Fibroblast of the aortic adventitia (primary cell): ENCODE measurements around the gene DCAF8L2. TPM values are rescaled to one million over a fixed set of nuclear protein-coding genes. Genes with fewer than 3 reads are reported as not detected.
A peak's percentile ranks its signal among the peaks of the same experiment; 100 is the strongest.
"Not testable (repeated sequence)": the region's sequence is repeated elsewhere in the genome, so short reads cannot be mapped to it uniquely, and the experiment has no call there.

Source experiments
- DNase-seq: peaks from one replicate; pipeline ENCODE4 v3.0.0-alpha.2; 2010; ENCODE audit warnings: low read depth
- H3K4me3 ChIP-seq: 2 replicates; pipeline ENCODE4 v1.5.1; 2011; ENCODE audit warnings: low read depth, mild to moderate bottlenecking, control low read depth, low read length, moderate library complexity
- total RNA-seq: library from RNA; depleted of rRNA; stranded (reverse); fragments of >200 nt; gene quantifications from 2 replicates; pipeline ENCODE4 v1.2.3, GENCODE V29; 2012; ENCODE audit warnings: low replicate concordance
- TF ChIP-seq, protein P1 (sequence below): IDR thresholded peaks from 2 replicates; pipeline ENCODE4 v1.5.1; 2011; ENCODE audit warnings: mild to moderate bottlenecking, low read length, control low read depth, inconsistent platforms; ENCODE audit not compliant: insufficient read depth

DCAF8L2 gene
- not detected in 2 replicates for total RNA-seq

DNA sequence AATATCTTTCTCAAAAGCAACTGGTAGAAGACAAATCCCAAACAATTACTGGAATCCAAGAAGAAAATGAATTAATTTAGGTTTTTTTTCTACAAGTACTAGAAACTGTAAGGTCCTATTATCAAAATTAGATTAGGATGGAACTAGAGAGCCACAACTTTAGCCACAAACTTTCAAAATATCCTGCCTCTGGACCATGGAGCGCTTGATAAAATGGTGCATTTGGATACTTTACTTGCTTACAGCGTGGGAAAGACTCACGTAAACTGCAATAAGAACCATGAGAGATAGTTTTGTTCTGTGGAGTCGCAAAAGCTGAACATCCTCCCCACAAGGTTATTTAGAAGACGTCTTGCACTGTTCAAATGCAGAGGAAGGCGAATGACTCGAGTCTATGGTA is at the start of gene DCAF8L2:
DCAF8L2 (plus strand) TSS at position 301 of the 400 bp plus-strand sequence. CDS start 156,552 bp downstream, outside the sequence.
- TF ChIP-seq, protein P1, sequence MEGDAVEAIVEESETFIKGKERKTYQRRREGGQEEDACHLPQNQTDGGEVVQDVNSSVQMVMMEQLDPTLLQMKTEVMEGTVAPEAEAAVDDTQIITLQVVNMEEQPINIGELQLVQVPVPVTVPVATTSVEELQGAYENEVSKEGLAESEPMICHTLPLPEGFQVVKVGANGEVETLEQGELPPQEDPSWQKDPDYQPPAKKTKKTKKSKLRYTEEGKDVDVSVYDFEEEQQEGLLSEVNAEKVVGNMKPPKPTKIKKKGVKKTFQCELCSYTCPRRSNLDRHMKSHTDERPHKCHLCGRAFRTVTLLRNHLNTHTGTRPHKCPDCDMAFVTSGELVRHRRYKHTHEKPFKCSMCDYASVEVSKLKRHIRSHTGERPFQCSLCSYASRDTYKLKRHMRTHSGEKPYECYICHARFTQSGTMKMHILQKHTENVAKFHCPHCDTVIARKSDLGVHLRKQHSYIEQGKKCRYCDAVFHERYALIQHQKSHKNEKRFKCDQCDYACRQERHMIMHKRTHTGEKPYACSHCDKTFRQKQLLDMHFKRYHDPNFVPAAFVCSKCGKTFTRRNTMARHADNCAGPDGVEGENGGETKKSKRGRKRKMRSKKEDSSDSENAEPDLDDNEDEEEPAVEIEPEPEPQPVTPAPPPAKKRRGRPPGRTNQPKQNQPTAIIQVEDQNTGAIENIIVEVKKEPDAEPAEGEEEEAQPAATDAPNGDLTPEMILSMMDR: no peak
- no peak for DNase-seq
- no peak within 1 kb of the TSS for H3K4me3 ChIP-seq

DNA sequence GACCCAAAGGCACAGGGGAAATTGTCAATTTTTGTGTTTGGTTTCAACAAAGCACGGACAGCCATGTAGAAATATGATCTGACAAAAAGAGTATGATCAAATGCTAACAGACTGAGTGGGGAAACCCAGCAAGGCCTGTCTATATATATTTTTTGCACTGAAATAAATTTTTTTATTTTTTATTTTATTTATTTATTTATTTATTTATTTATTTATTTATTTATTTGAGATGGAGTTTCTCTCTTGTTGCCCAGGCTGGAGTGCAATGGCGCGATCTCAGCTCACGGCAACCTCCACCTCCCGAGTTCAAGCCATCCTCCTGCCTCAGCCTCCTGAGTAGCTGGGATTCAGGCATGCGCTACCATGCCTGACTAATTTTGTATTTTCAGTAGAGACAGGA is 49.0 kb upstream of the DCAF8L2 start:
- DNase-seq, H3K4me3 ChIP-seq: not testable (repeated sequence)

DNA sequence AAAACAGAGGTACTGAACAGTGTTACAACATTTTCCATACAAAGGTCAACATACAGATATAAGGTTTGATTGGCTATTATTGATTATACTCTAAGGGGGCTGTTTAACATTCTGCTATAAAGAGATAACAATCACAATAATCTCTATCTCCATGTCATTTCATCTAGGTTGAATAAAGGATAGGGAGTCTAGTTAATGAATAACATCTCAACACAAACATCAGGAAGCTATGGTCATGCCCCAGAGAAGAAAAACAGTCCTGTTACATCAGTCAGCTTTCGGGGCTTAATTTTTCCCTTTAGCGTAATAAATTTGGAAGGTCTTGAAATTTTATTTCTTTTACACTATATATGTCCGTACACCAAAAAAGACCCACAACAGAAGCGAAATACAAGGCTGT is 41.5 kb upstream of the DCAF8L2 start:
- H3K4me3 ChIP-seq: no peak overlapping the region
- TF ChIP-seq, protein P1: no peak
- DNase-seq: no peak

DNA sequence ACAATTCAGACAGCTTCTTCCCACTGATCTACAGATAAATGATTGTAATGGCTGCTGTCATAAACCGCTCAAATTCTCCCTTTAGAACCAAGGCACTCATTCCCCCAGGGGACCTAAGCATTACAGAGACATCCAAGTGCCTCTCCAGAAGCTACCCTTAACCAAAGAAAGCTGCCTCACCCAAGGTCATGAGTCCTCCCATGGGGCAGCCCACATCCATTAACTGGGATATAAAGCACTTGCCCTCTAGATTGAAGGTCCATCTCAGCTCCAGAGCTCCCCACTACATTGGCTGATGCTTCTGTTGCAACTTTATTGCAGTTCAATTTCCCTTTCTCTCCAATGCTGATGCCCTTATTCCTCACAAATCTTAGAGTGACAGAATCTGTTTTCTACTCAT is 40.5 kb upstream of the DCAF8L2 start:
- no peak for DNase-seq
- TF ChIP-seq, protein P1: no peak
- H3K4me3 ChIP-seq: no peak overlapping the region

DNA sequence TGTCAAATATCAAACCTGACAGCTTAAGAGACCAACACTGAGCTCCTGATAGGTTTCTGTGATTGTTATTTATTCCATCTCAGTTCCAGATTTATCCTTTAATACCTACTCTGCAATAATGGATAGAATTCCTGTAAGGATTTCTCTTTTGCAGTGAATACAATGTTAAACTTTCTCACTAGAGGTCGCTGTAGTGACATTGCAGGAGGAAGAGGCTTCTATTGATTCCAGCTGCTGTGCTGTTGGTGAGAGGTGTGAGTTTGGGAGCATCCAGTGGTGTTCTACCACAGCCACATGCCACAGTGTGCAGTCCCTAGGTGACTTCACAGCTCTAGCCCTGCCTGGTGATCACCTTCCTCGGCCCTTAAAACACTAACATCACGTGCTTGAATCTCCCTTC is 34.6 kb upstream of the DCAF8L2 start:
- H3K4me3 ChIP-seq: no peak overlapping the region
- TF ChIP-seq, protein P1: peak; percentile 49
- DNase-seq: peak; percentile 41

DNA sequence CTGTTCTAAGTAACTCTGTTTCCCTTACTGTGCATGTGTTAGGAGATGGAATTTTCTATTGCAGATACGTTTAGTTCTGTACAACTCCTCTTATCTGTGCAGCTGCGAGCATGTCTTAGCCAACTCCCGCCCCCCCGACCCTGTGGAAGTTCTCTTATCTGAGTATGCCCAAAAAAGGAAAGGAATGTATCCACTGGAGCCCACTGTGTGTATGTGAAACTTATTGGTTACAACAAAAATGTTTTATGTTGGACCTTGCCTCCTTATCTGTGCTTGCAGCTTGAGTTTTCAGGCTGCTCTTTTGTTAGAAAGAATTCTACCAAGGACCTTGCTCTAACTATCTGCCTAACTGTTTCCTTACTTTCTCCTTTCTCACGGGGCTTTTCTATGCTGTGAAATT is 24.2 kb upstream of the DCAF8L2 start:
- DNase-seq: peak; percentile 19
- no peak overlapping the region for H3K4me3 ChIP-seq
- TF ChIP-seq, protein P1: no peak

DNA sequence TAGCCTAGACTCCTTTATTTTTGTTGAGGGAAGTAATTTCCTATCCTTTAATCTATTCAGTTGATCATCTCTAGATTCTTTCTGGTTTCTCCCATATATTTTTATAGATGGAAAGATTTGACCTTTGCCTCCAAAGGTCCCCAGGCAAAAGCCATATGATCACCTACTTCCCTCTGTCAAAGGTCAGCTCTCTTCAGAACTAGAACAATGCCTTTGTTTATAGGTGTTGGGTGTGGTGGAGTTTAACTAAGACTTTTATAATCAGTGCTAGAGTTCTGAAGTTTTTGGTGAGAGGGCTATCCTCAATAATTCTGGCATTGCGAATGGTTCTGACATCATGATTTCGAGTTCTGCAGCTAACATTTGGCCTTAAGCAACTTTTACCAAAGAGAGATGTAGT is 19.0 kb upstream of the DCAF8L2 start:
- no peak for DNase-seq
- TF ChIP-seq, protein P1: no peak

More for the DNA sequence above, 19.0 kb upstream of the DCAF8L2 start:
- H3K4me3 ChIP-seq: no peak overlapping the region
